Kidney (tissue), 14 donors: ENCODE measurements around the gene NCOA7. TPM values are rescaled to one million over a fixed set of nuclear protein-coding genes. Genes with fewer than 3 reads are reported as not detected.
A peak's percentile ranks its signal among the peaks of the same experiment; 100 is the strongest.

Source experiments
- DNase-seq, 5 donors: peaks; one replicate each; pipeline ENCODE4 v3.0.0-alpha.2; 2013 to 2020
- FAIRE-seq: peaks from 2 replicates; lab custom pipeline; 2012; peaks lifted over from hg19 to GRCh38; lab: Jason Lieb, UNC
- H3K27ac ChIP-seq, 2 donors: one replicate each; pipeline ENCODE4 v1.7.0; 2013; ENCODE audit warnings: low read depth in 2 of 2, low read length in 2 of 2, inconsistent platforms in 1 of 2
- H3K27me3 ChIP-seq: one replicate; pipeline ENCODE4 v1.7.1; 2013; ENCODE audit warnings: low read length, inconsistent platforms; ENCODE audit not compliant: control insufficient read depth, insufficient read depth
- H3K36me3 ChIP-seq, 3 donors: one replicate each; pipeline versions ENCODE4 v1.7.0 to v1.7.1; 2013; ENCODE audit warnings: low read length in 3 of 3, control low read depth in 1 of 3, inconsistent platforms in 1 of 3; ENCODE audit not compliant: insufficient read depth in 3 of 3, control insufficient read depth in 2 of 3
- H3K4me1 ChIP-seq, 3 donors: one replicate each; pipeline versions ENCODE4 v1.7.0 to v1.7.1; 2013; ENCODE audit warnings: low read length in 3 of 3, inconsistent platforms in 1 of 3, low read depth in 1 of 3; ENCODE audit not compliant: control insufficient read depth in 2 of 3, insufficient read depth in 2 of 3
- H3K4me3 ChIP-seq, 3 donors: one replicate each; pipeline versions ENCODE4 v1.7.0 to v1.8.1; 2013; ENCODE audit warnings: low read length in 3 of 3, control low read depth in 1 of 3, inconsistent platforms in 1 of 3
- H3K9ac ChIP-seq, 3 donors: one replicate each; pipeline versions ENCODE4 v1.7.0 to v1.7.1; 2013; ENCODE audit warnings: low read length in 3 of 3, control low read depth in 1 of 3, inconsistent platforms in 1 of 3
- H3K9me3 ChIP-seq, 3 donors: one replicate each; pipeline versions ENCODE4 v1.7.0 to v1.7.1; 2013; ENCODE audit warnings: low read length in 3 of 3, control low read depth in 1 of 3, inconsistent platforms in 1 of 3; ENCODE audit not compliant: control insufficient read depth in 2 of 3, insufficient read depth in 1 of 3
- CTCF ChIP-seq: IDR thresholded peaks from 3 replicates; pipeline ENCODE4 v1.5.1; 2012; ENCODE audit warnings: mild to moderate bottlenecking, moderate library complexity, borderline replicate concordance; ENCODE audit not compliant: insufficient read depth; ENCODE audit errors: extremely low read depth
- intact Hi-C: fragments of 100-400 bp; cut with DNase I; formaldehyde crosslinking; loops from one replicate; pipeline ENCODE4 v1.11.1; 2022
- polyA plus RNA-seq: library from polyadenylated mRNA; stranded (reverse); fragments of 350-450 nt; fragmentation: Illumina TruSeq; extraction: RNeasy Lipid Tissue Mini Kit (QIAGEN cat#74804); gene quantifications from one replicate; pipeline ENCODE4 v1.2.3, GENCODE V29; 2014; ENCODE audit warnings: low read depth, low replicate concordance; ENCODE audit not compliant: insufficient read depth
- total RNA-seq: library from RNA; stranded (reverse); fragmentation: NEBNext Ultra II Directional; extraction: Animal tissue kit (Norgen Biotek cat#: 25700); gene quantifications from one replicate; pipeline ENCODE4 v1.2.1, GENCODE V29; 2021
- donor health status: control.
- donor health status: control.
- donor health status: control.
- donor health status: control.
- donor health status: control.
- donor health status: DM: yes; HTN: yes; CAD: no.
- donor health status: Normal renal cell carcinoma (clear cell type).

NCOA7 gene
- total and polyA plus RNA-seq, 2 donors from 2014 or later: 21.0 to 135 TPM

GRCh38 chr6:125780540-125781313 lies 10.0 kb upstream of the NCOA7 start:
- intact Hi-C loops: no loop called here
- Histone ChIP-seq H3K9ac (peak overlapping the region; percentile 22 to 95 (median 87)), H3K27me3 (no peaks in the 10 kb centered on the region), H3K4me3 (peak overlapping the region; percentile 70 to 96 (median 94)), H3K4me1 (peaks cover 0 to 5% (median 0%) of the 10 kb centered on the region in 3 donors), H3K36me3 (no peaks in the 10 kb centered on the region), H3K27ac (peak overlapping the region; percentile 80 to 90), H3K9me3 (no peaks in the 10 kb centered on the region)
- FAIRE-seq (no peak), DNase-seq (peak; percentile 39 to 80 (median 75))
- TF ChIP-seq CTCF: no peak

DNA sequence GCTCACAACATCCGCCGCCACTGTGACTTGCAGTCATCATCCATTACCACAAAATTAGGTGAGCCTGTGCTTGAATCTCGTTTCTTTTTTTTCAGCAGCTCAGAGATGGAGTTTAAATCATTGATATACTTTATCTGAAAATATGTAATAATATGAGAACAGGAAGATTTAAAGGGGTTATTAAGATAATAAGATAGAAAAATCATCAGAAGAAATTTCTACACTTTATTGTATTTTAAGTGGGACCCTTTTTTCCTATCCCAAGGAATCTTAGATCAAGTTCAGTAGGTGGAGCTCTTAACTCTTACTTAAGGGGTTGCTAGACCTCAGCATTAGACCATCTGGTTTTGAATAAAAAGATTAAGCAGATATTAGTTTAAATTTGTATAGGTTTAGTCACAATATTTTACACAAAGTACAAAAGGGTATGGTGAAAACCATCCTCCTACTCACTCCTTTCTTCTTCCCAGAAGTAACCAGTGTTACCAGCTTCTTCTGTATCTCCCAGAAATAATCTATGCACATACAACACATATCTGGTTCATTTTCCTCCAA lies 9.4 kb upstream of the NCOA7 start:
- Histone ChIP-seq H3K4me3 (peak overlapping the region; percentile 70 to 96 (median 94)), H3K4me1 (peaks cover 0 to 5% (median 0%) of the 10 kb centered on the region in 3 donors), H3K27me3 (no peaks in the 10 kb centered on the region), H3K9ac (peak overlapping the region; percentile 22 to 95 (median 87)), H3K9me3 (no peaks in the 10 kb centered on the region), H3K36me3 (no peaks in the 10 kb centered on the region), H3K27ac (peak overlapping the region; percentile 80 to 90)
- no peak for FAIRE-seq
- peak in 1 of 5 donors; percentile 49 for DNase-seq
- no peak for TF ChIP-seq CTCF
- intact Hi-C loops: no loop called here

- no peak overlapping the region for H3K9ac ChIP-seq
- no peak overlapping the region for H3K4me3 ChIP-seq
- no peaks in the 10 kb centered on the region for H3K27me3 ChIP-seq
- intact Hi-C loops: no loop called here
- H3K4me1 ChIP-seq: peaks cover 0 to 3% (median under 1%) of the 10 kb centered on the region in 3 donors
- no peaks in the 10 kb centered on the region for H3K36me3 ChIP-seq
- DNase-seq (no peak), FAIRE-seq (no peak)
- no peak for TF ChIP-seq CTCF
- no peaks in the 10 kb centered on the region for H3K9me3 ChIP-seq
- no peak overlapping the region for H3K27ac ChIP-seq
These were observed 6.4 kb upstream of the NCOA7 start for GRCh38 chr6:125784365-125784764.
